Sigmoid colon (tissue), 4 donors: ENCODE results near the gene METTL13.

Source experiments
- POLR2A ChIP-seq, 2 donors: fragments of 450-650 bp; IDR thresholded peaks; one replicate each; pipeline ENCODE4 v1.6.1; 2016; ENCODE audit warnings: antibody characterized with exemption in 2 of 2, mild to moderate bottlenecking in 2 of 2, moderate library complexity in 2 of 2
- POLR2AphosphoS5 ChIP-seq, 4 donors: sonication (generic); formaldehyde crosslinking; IDR thresholded peaks; one replicate each; pipeline ENCODE4 v1.6.1; 2017; ENCODE audit warnings: antibody characterized with exemption in 4 of 4
- TF ChIP-seq, protein P1 (sequence below), 4 experiments: fragments of 450-650 bp in 3 of 4; fragments of 200-600 bp in 1 of 4; IDR thresholded peaks; one replicate each; pipeline ENCODE4 v1.5.1; 2016 to 2019; ENCODE audit warnings: antibody characterized with exemption in 4 of 4, mild to moderate bottlenecking in 3 of 4, moderate library complexity in 2 of 4

DNA sequence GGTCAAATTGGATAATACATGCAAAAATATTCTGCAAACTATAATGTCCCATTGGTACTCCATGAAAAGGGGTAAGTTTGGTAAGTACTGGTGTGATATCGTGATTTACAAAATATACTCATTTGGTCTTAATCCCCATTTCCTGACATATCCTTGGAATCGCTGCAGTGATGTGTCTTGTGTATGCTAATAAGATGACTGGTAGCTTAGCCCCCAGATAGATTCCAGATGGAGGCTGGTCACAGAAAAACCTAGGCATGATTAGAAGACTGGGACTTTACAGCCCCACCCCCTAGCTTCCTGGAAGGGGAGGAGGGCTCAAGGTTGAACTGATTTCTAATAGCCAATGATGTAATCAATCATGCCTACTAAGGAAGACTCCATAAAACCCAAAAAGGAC, 42.5 kb upstream of the METTL13 start:
- TF ChIP-seq, protein P1, sequence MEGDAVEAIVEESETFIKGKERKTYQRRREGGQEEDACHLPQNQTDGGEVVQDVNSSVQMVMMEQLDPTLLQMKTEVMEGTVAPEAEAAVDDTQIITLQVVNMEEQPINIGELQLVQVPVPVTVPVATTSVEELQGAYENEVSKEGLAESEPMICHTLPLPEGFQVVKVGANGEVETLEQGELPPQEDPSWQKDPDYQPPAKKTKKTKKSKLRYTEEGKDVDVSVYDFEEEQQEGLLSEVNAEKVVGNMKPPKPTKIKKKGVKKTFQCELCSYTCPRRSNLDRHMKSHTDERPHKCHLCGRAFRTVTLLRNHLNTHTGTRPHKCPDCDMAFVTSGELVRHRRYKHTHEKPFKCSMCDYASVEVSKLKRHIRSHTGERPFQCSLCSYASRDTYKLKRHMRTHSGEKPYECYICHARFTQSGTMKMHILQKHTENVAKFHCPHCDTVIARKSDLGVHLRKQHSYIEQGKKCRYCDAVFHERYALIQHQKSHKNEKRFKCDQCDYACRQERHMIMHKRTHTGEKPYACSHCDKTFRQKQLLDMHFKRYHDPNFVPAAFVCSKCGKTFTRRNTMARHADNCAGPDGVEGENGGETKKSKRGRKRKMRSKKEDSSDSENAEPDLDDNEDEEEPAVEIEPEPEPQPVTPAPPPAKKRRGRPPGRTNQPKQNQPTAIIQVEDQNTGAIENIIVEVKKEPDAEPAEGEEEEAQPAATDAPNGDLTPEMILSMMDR (IDR thresholded peaks at IDR 0.05) = no peak
- TF ChIP-seq POLR2A (IDR thresholded peaks at IDR 0.05) (no peak), POLR2AphosphoS5 (IDR thresholded peaks at IDR 0.05) (no peak)
